Measurements from ENCODE around the gene ARID5A.
A peak's percentile ranks its signal among the peaks of the same experiment; 100 is the strongest.

ARID5A gene

DNA sequence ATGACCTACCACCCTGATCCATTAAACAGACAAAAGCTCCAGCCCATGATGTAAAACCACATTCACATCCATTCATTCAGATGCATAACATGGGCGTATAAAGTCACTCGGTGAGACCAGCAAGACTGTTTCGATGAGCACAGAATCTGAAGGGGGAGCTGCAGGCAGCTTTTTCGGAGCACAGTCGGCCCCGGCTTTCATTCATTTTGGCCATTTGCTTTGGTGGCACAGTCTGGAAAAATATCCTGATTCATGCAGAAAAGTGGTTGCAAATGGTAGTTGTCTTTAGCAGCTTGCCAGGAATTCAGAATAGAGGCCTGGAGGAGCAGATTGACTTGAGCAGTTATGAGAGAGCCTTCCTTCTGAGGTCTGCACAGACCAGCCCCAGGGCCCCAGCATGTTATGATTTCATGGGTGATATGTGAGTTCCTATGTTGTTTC lies 11.2 kb downstream of the ARID5A start:
- TF ChIP-seq, protein P1, sequence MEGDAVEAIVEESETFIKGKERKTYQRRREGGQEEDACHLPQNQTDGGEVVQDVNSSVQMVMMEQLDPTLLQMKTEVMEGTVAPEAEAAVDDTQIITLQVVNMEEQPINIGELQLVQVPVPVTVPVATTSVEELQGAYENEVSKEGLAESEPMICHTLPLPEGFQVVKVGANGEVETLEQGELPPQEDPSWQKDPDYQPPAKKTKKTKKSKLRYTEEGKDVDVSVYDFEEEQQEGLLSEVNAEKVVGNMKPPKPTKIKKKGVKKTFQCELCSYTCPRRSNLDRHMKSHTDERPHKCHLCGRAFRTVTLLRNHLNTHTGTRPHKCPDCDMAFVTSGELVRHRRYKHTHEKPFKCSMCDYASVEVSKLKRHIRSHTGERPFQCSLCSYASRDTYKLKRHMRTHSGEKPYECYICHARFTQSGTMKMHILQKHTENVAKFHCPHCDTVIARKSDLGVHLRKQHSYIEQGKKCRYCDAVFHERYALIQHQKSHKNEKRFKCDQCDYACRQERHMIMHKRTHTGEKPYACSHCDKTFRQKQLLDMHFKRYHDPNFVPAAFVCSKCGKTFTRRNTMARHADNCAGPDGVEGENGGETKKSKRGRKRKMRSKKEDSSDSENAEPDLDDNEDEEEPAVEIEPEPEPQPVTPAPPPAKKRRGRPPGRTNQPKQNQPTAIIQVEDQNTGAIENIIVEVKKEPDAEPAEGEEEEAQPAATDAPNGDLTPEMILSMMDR (IDR thresholded peaks at IDR 0.05; ENCODE audit: control insufficient read depth, insufficient read depth, low read depth, low read length, missing control alignments) = peak; percentile 7
- no peak overlapping the region for H3K4me3 ChIP-seq (ENCODE audit: control insufficient read depth, low read depth, low read length)
- DNase-seq (ENCODE audit: low read depth) = no peak

DNA sequence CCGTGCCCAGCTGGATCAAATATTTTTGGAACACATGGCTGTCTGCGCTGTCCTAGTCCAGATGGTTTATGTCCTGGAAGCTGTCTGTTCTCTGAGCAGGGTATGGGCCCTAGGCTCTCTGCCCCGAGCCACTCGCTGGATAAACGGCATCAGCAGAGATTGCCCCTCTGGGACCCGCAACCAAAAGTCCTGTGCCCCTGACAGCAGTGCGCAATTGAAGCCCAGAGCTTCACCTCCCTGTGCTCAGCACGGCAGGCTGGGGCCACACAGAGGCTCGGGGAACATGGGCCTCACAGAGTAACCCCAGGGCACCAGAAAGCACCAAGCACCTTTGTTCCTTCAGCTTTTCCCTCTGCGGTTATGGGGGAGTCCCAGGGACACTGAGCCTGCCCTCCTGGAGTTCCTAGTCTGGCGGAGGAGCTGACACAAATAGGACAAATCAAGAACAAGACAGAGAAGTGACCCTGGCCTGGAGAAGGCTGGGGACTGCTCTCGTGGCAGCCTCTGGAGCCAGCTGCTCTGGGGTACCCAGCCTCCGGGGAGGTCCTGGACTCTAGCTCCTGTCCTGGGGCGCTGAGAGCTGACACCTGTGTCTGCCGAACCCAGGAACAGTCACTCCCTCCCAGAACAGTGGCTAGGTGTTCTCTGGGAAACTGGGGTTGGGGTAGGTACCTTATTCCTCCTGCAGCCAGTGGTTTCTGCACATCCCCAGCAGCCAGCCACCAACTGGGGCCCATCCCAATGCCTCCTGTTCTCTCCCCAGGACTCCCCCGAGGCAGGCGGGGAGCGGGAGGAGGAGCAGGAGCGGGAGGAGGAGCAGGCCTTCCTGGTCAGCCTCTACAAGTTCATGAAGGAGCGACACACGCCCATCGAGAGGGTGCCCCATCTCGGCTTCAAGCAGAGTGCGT lies 12.3 kb downstream of the ARID5A start:
- DNase-seq (ENCODE audit: low read depth) = no peak
- TF ChIP-seq, protein P1 (IDR thresholded peaks at IDR 0.05; ENCODE audit: control insufficient read depth, insufficient read depth, low read depth, low read length, missing control alignments) = no peak
- no peak overlapping the region for H3K4me3 ChIP-seq (ENCODE audit: control insufficient read depth, low read depth, low read length)

DNA sequence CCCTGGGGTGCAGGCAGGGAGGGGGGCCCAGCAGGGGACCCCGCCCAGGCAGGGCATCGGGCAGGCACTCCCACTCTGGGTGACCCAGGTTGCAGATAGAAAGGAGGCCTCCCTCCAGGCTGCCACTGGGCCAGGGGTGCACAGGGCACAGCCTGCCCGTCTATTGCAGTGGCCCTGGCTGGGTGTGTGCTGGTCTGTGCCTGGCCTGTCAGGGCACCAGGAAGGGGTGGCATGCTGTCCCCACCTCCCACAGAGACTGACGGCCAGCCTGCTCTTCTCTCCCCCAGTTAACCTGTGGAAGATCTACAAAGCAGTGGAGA lies 12.9 kb downstream of the ARID5A start:
- H3K4me3 ChIP-seq (ENCODE audit: control insufficient read depth, low read depth, low read length) = no peak overlapping the region
- no peak for DNase-seq (ENCODE audit: low read depth)
- TF ChIP-seq, protein P1 (IDR thresholded peaks at IDR 0.05; ENCODE audit: control insufficient read depth, insufficient read depth, low read depth, low read length, missing control alignments) = no peak

DNA sequence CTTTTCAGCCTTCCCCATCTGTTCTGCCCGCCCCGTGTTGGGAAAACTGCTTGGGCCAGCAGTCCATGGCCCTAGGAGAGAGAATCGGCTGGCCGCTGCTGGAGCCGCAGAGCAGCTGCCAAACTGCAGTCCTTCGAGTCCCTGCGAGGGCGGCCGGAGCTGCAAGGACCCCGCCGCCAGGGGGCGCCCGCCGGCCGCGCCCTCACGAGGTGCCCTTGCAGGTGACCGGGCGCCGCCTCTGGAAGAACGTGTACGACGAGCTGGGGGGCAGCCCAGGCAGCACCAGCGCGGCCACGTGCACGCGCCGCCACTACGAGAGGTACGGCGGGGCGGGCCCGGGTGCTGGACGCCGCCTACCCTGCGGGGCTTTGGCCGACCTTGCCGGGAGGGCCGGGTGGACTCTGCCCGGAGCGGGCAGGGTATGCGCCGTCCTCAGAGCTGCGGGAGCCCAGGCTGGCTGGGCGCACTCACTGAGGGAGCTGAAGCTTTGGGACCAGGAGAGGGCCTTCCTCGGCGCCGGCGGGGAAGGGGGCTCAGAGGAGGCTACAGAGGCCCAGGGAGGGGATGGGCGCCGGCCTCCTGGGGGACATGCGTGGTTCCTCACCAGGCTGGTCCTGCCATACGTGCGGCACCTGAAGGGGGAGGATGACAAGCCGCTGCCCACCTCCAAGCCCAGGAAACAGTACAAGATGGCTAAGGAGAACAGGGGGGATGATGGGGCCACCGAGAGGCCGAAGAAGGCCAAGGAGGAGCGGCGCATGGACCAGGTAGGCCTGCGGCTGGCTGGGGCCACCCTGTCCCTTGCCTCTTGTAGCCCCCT lies 13.6 kb downstream of the ARID5A start:
- TF ChIP-seq, protein P1 (IDR thresholded peaks at IDR 0.05; ENCODE audit: control insufficient read depth, insufficient read depth, low read depth, low read length, missing control alignments) = no peak
- DNase-seq (ENCODE audit: low read depth) = no peak
- no peak overlapping the region for H3K4me3 ChIP-seq (ENCODE audit: control insufficient read depth, low read depth, low read length)

DNA sequence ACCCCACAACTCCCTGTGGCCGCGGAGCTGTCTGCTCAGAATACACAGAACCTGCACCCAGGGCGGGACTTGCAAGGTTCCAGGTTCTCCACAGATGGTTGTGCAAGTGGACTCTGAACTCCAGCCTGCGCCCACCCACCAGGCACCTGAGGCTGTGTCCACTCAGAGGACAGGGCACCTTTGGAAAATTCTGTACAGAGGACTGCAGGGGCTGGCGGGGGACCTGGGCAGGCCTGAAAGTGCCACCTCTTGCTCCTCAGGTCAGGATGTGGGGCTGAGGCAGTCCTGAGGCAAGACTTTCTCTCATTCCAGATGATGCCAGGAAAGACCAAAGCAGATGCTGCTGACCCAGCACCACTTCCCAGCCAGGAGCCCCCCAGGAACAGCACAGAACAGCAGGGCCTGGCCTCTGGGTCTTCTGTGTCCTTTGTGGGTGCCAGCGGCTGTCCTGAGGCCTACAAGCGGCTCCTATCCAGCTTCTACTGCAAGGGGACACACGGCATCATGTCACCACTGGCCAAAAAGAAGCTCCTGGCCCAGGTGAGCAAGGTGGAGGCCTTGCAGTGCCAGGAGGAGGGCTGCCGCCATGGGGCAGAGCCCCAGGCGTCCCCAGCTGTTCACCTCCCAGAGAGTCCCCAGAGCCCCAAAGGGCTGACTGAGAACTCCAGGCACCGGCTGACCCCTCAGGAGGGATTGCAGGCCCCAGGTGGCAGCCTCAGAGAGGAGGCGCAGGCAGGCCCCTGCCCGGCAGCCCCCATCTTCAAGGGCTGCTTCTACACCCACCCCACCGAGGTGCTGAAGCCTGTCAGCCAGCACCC lies 14.4 kb downstream of the ARID5A start:
- no peak for DNase-seq (ENCODE audit: low read depth)
- H3K4me3 ChIP-seq (ENCODE audit: control insufficient read depth, low read depth, low read length) = no peak overlapping the region
- TF ChIP-seq, protein P1 (IDR thresholded peaks at IDR 0.05; ENCODE audit: control insufficient read depth, insufficient read depth, low read depth, low read length, missing control alignments) = no peak

Data from AG09309 (cell line).